ENCODE data around the gene LY6G6D.

DNA sequence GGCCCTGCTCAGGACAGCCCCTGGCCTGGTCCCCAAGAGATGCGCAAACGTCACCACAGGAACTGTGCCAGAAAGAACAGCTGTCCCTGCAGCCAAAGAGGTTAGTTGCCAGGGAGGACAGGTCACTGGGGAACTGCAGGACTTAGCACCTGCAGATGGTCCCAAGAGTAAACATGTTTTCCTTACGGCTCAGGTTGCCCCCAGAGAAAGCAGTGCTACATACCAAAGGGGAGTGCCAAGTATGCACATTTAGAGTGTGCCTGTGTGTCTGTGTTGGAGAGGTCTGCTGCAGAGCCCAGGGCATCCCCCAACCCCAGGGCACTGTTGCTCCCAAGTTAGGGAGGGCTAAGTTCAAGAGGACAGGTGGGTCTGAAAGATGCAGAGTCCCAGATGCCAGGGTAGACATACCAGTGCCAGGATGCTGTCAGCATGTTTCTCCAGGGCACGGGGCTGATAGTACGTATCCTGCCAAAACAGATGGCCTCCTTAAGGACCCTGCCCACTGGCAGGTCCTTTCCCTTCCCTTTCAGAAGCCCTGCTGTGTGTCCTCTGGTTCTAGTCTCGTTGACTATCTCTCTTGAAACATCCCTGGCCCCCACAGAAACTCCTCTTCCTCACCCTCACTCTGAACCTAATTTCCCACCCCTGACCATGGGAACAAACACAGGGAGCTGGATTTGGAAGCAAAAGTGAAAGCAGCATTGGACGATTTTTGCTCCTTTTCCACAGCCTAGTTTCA, 13.3 kb upstream of the LY6G6D start:
- TF ChIP-seq CTCF (IDR thresholded peaks at IDR 0.05) (no peak), ZFX (IDR thresholded peaks at IDR 0.05; ENCODE audit: borderline replicate concordance) (no peak)

Measured in 22Rv1 (cell line).